HEK293 (cell line): ENCODE data around the gene LAG3.

Experiments used
- CTCF ChIA-PET: fragments of 350-600 bp; formaldehyde crosslinking; extraction: SDS; loops from one replicate; lab custom pipeline; 2021; ENCODE audit warnings: antibody characterized with exemption; lab: Yijun Ruan, JAX
- POLR2A ChIA-PET: fragments of 300-600 bp; formaldehyde crosslinking; extraction: SDS; loops from one replicate; lab custom pipeline; 2020; ENCODE audit warnings: antibody characterized with exemption, inconsistent platforms; lab: Yijun Ruan, JAX
- H3K27ac ChIP-seq: fragments of 200-500 bp; sonication (Bioruptor generic); 2 replicates; pipeline ENCODE4 v1.5.1; 2014; ENCODE audit warnings: low read depth, low read length, control low read depth, inconsistent platforms; ENCODE audit errors: extremely low read depth
- H3K36me3 ChIP-seq, 2 experiments: fragments of 200-500 bp in 1 of 2; sonication (Bioruptor generic) in 1 of 2; 1 replicate in 1 of 2; 2 replicates in 1 of 2; pipeline ENCODE4 v1.5.1; 2014 to 2017; ENCODE audit warnings: inconsistent platforms in 2 of 2, low read length in 2 of 2; ENCODE audit not compliant: control insufficient read depth in 2 of 2, insufficient read depth in 1 of 2
- H3K4me1 ChIP-seq: fragments of 200-500 bp; sonication (Bioruptor generic); 2 replicates; pipeline ENCODE4 v1.5.1; 2014; ENCODE audit warnings: mild to moderate bottlenecking, low read length, inconsistent platforms; ENCODE audit not compliant: control insufficient read depth, insufficient read depth
- H3K4me3 ChIP-seq: 2 replicates; pipeline ENCODE4 v1.5.1; 2011; ENCODE audit warnings: low read depth, mild to moderate bottlenecking, control low read depth, low read length, moderate library complexity
- H3K9me3 ChIP-seq: fragments of 200-500 bp; sonication (Bioruptor generic); 2 replicates; pipeline ENCODE4 v1.5.1; 2014; ENCODE audit warnings: low read depth, low read length, inconsistent platforms; ENCODE audit not compliant: control insufficient read depth, insufficient read depth
- SCRT1 ChIP-seq: fragments of 450-650 bp; formaldehyde crosslinking; IDR thresholded peaks from 2 replicates; pipeline ENCODE4 v1.5.1; 2016; ENCODE audit warnings: missing biosample characterization, missing genetic modification characterization, borderline replicate concordance
- SCRT2 ChIP-seq: fragments of 450-650 bp; formaldehyde crosslinking; IDR thresholded peaks from 2 replicates; pipeline ENCODE4 v1.5.1; 2016; ENCODE audit warnings: missing biosample characterization, missing genetic modification characterization
- ZBTB7A ChIP-seq: fragments of 450-650 bp; formaldehyde crosslinking; IDR thresholded peaks from 2 replicates; pipeline ENCODE4 v1.5.1; 2016; ENCODE audit warnings: low read depth, missing biosample characterization, missing genetic modification characterization
- ZFP41 ChIP-seq: fragments of 450-650 bp; formaldehyde crosslinking; IDR thresholded peaks from 2 replicates; pipeline ENCODE4 v1.5.1; 2016; ENCODE audit warnings: missing biosample characterization, missing genetic modification characterization, borderline replicate concordance
- ZNF148 ChIP-seq: fragments of 450-650 bp; formaldehyde crosslinking; IDR thresholded peaks from 2 replicates; pipeline ENCODE4 v1.5.0; 2017; ENCODE audit warnings: missing biosample characterization, missing genetic modification characterization, borderline replicate concordance
- ZNF211 ChIP-seq: fragments of 450-650 bp; formaldehyde crosslinking; IDR thresholded peaks from 2 replicates; pipeline ENCODE4 v1.5.1; 2016; ENCODE audit warnings: low read depth, missing biosample characterization, missing genetic modification characterization
- ZNF292 ChIP-seq: fragments of 450-650 bp; formaldehyde crosslinking; IDR thresholded peaks from 2 replicates; pipeline ENCODE4 v1.5.1; 2016; ENCODE audit warnings: low read depth, missing biosample characterization, missing genetic modification characterization, borderline replicate concordance
- ZNF433 ChIP-seq: fragments of 450-650 bp; formaldehyde crosslinking; IDR thresholded peaks from 2 replicates; pipeline ENCODE4 v1.5.1; 2016; ENCODE audit warnings: missing biosample characterization, missing genetic modification characterization, low read depth
- ZNF510 ChIP-seq: fragments of 450-650 bp; formaldehyde crosslinking; IDR thresholded peaks from 2 replicates; pipeline ENCODE4 v1.5.1; 2018; ENCODE audit warnings: mild to moderate bottlenecking, missing genetic modification characterization, missing biosample characterization; ENCODE audit not compliant: insufficient replicate concordance
- ZNF580 ChIP-seq: fragments of 450-650 bp; formaldehyde crosslinking; IDR thresholded peaks from 2 replicates; pipeline ENCODE4 v1.5.1; 2016; ENCODE audit warnings: missing biosample characterization, missing genetic modification characterization
- ZNF610 ChIP-seq: fragments of 450-650 bp; formaldehyde crosslinking; IDR thresholded peaks from 2 replicates; pipeline ENCODE4 v1.5.1; 2016; ENCODE audit warnings: missing biosample characterization, missing genetic modification characterization, borderline replicate concordance
- ZNF830 ChIP-seq: fragments of 450-650 bp; IDR thresholded peaks from 2 replicates; pipeline ENCODE4 v1.5.0; 2018; ENCODE audit warnings: missing biosample characterization, missing genetic modification characterization, low read depth, mild to moderate bottlenecking, moderate library complexity
- ZSCAN16 ChIP-seq: fragments of 450-650 bp; formaldehyde crosslinking; IDR thresholded peaks from 2 replicates; pipeline ENCODE4 v1.5.1; 2016; ENCODE audit warnings: missing biosample characterization, missing genetic modification characterization
- ZXDB ChIP-seq: fragments of 450-650 bp; formaldehyde crosslinking; IDR thresholded peaks from 2 replicates; pipeline ENCODE4 v1.5.1; 2016; ENCODE audit warnings: missing biosample characterization, missing genetic modification characterization

Gene LAG3

GRCh38 chr12:6758506-6759095 is 13.7 kb upstream of the LAG3 start:
- Histone ChIP-seq H3K36me3 (no peaks in the 10 kb centered on the region), H3K27ac (no peak overlapping the region), H3K4me1 (peaks cover 6% of the 10 kb centered on the region; the same call in 1 of the 2 replicates), H3K9me3 (no peaks in the 10 kb centered on the region), H3K4me3 (no peak overlapping the region)
- CTCF ChIA-PET, result interaction anchor here (0.6 to 2.9 kb wide), 2 partner anchors 62 to 67 kb away, joined by 3 to 13 read pairs; no protein-coding TSS in a partner anchor
- TF ChIP-seq ZNF433 (tag by site-specific recombination) (no peak), ZNF580 (0 out of 2 replicates have a peak, but pooled peaks have one; percentile 14), ZNF510 (no peak), ZNF830 (tag by site-specific recombination) (no peak)
- POLR2A ChIA-PET, result interaction anchor here (1.1 to 1.7 kb wide), 3 partner anchors 8 to 93 kb away, joined by 3 to 4 read pairs (median 3); partner anchors contain the start of genes CDCA3, PTMS and USP5

GRCh38 chr12:6759741-6760140 is 12.6 kb upstream of the LAG3 start:
- POLR2A ChIA-PET, result interaction anchor here (1.1 kb wide), 1 partner anchor 9 kb away, joined by 3 read pairs; no protein-coding TSS in a partner anchor
- Histone ChIP-seq H3K4me3 (no peak overlapping the region), H3K4me1 (peaks cover 12% of the 10 kb centered on the region)

GRCh38 chr12:6763380-6763779 is 8.9 kb upstream of the LAG3 start:
- TF ChIP-seq ZSCAN16 (no peak), SCRT2 (tag by site-specific recombination) (peak; percentile 78; the same call in 1 of the 2 replicates), ZFP41 (tag by site-specific recombination) (no peak), SCRT1 (tag by site-specific recombination) (0 out of 2 replicates have a peak, but pooled peaks have one; percentile 36)
- Histone ChIP-seq H3K27ac (peak overlapping the region; percentile 73), H3K36me3 (no peaks in the 10 kb centered on the region), H3K4me3 (no peak overlapping the region), H3K9me3 (no peaks in the 10 kb centered on the region), H3K4me1 (peaks cover 23% of the 10 kb centered on the region)
- ChIA-PET CTCF (interaction anchor here (3.1 kb wide), 1 partner anchor 10 kb away, joined by 27 read pairs; the partner anchor contains the start of gene MLF2), POLR2A (interaction anchor here (0.8 to 1.0 kb wide), 2 partner anchors 31 to 40 kb away, joined by 3 to 4 read pairs; partner anchors contain the start of gene COPS7A)

More at GRCh38 chr12:6759741-6760140, 12.6 kb upstream of the LAG3 start:
- TF ChIP-seq ZXDB (tag by site-specific recombination), result no peak
- TF ChIP-seq ZNF292 (tag by site-specific recombination), result no peak
- no peak for TF ChIP-seq ZNF148 (tag by site-specific recombination)
- TF ChIP-seq ZBTB7A (tag by site-specific recombination), result no peak
- TF ChIP-seq ZNF211 (tag by site-specific recombination), result no peak
- no peak for TF ChIP-seq ZNF610 (tag by site-specific recombination)
- Histone ChIP-seq H3K36me3 (no peaks in the 10 kb centered on the region), H3K9me3 (no peaks in the 10 kb centered on the region), H3K27ac (no peak overlapping the region)
- CTCF ChIA-PET, result interaction anchor here (0.6 to 2.9 kb wide), 3 partner anchors 15 to 207 kb away, joined by 3 to 13 read pairs (median 3); no protein-coding TSS in a partner anchor
